Measurements from ENCODE around the gene TMEM108.

TMEM108 gene

GRCh38 chr3:133159498-133160475, 121.6 kb downstream of the TMEM108 start:
- POLR2A ChIA-PET, result no interaction called here
- no peak for TF ChIP-seq LEF1 (IDR thresholded peaks at IDR 0.05; ENCODE audit: borderline replicate concordance)
- no peak for TF ChIP-seq FOXA1 (IDR thresholded peaks at IDR 0.05)
- TF ChIP-seq ZNF384 (IDR thresholded peaks at IDR 0.05), result no peak
- TF ChIP-seq FOXK2 (IDR thresholded peaks at IDR 0.05), result no peak
- no peak for TF ChIP-seq ARNT (IDR thresholded peaks at IDR 0.05)
- TF ChIP-seq SUZ12 (IDR thresholded peaks at IDR 0.05), result no peak
- TF ChIP-seq FOXM1 (IDR thresholded peaks at IDR 0.05; ENCODE audit: borderline replicate concordance), result no peak
- no peak for TF ChIP-seq L3MBTL2 (conservative IDR thresholded peaks at IDR 0.05)
- TF ChIP-seq TARDBP (IDR thresholded peaks at IDR 0.05), result no peak
- no peak for TF ChIP-seq PKNOX1 (IDR thresholded peaks at IDR 0.05)
- TF ChIP-seq HDGF (IDR thresholded peaks at IDR 0.05; ENCODE audit: borderline replicate concordance), result no peak
- no peak for TF ChIP-seq SP1 (IDR thresholded peaks at IDR 0.05)
- no peak for TF ChIP-seq ELF4 (IDR thresholded peaks at IDR 0.05)
- no peak for TF ChIP-seq NFRKB (IDR thresholded peaks at IDR 0.05)
- no peak for TF ChIP-seq CTBP1 (IDR thresholded peaks at IDR 0.05; ENCODE audit: borderline replicate concordance)
- DNase-seq (ENCODE audit: extremely low spot score), result no peak
- CTCF ChIA-PET, result no interaction called here

GRCh38 chr3:133161656-133162055, 123.5 kb downstream of the TMEM108 start:
- CTCF ChIA-PET, result no interaction called here
- TF ChIP-seq ARNT (IDR thresholded peaks at IDR 0.05) (no peak), CTBP1 (IDR thresholded peaks at IDR 0.05; ENCODE audit: borderline replicate concordance) (no peak), SUZ12 (IDR thresholded peaks at IDR 0.05) (no peak), ELF4 (IDR thresholded peaks at IDR 0.05) (no peak), FOXK2 (IDR thresholded peaks at IDR 0.05) (no peak)

GRCh38 chr3:133162265-133162664, 124.1 kb downstream of the TMEM108 start:
- TF ChIP-seq ZNF384 (IDR thresholded peaks at IDR 0.05), result no peak
- no peak for TF ChIP-seq FOXA1 (IDR thresholded peaks at IDR 0.05)
- TF ChIP-seq FOXM1 (IDR thresholded peaks at IDR 0.05; ENCODE audit: borderline replicate concordance), result no peak
- TF ChIP-seq CTBP1 (IDR thresholded peaks at IDR 0.05; ENCODE audit: borderline replicate concordance), result no peak
- ChIA-PET CTCF (no interaction called here), POLR2A (no interaction called here)
- no peak for DNase-seq (ENCODE audit: extremely low spot score)

More at GRCh38 chr3:133161656-133162055, 123.5 kb downstream of the TMEM108 start:
- POLR2A ChIA-PET, result no interaction called here
- DNase-seq (ENCODE audit: extremely low spot score), result no peak

GRCh38 chr3:133162670-133163305, 124.6 kb downstream of the TMEM108 start:
- POLR2A ChIA-PET, result no interaction called here
- no peak for TF ChIP-seq SP1 (IDR thresholded peaks at IDR 0.05)
- CTCF ChIA-PET, result no interaction called here
- no peak for DNase-seq (ENCODE audit: extremely low spot score)

- ChIA-PET CTCF (no interaction called here), POLR2A (no interaction called here)
- DNase-seq (ENCODE audit: extremely low spot score), result no peak
- TF ChIP-seq ELF4 (IDR thresholded peaks at IDR 0.05) (no peak), SP1 (IDR thresholded peaks at IDR 0.05) (no peak), TARDBP (IDR thresholded peaks at IDR 0.05) (no peak), L3MBTL2 (conservative IDR thresholded peaks at IDR 0.05) (no peak), BHLHE40 (IDR thresholded peaks at IDR 0.05; ENCODE audit: borderline replicate concordance) (no peak), ZNF384 (IDR thresholded peaks at IDR 0.05) (no peak), FOXA1 (IDR thresholded peaks at IDR 0.05) (no peak), ARNT (IDR thresholded peaks at IDR 0.05) (no peak), LEF1 (IDR thresholded peaks at IDR 0.05; ENCODE audit: borderline replicate concordance) (no peak), FOXK2 (IDR thresholded peaks at IDR 0.05) (no peak), NFRKB (IDR thresholded peaks at IDR 0.05) (no peak), SUZ12 (IDR thresholded peaks at IDR 0.05) (no peak), HDGF (IDR thresholded peaks at IDR 0.05; ENCODE audit: borderline replicate concordance) (no peak), FOXM1 (IDR thresholded peaks at IDR 0.05; ENCODE audit: borderline replicate concordance) (no peak), CTBP1 (IDR thresholded peaks at IDR 0.05; ENCODE audit: borderline replicate concordance) (no peak), PKNOX1 (IDR thresholded peaks at IDR 0.05) (no peak)
Observed at GRCh38 chr3:133167340-133168024, 129.3 kb downstream of the TMEM108 start.

GRCh38 chr3:133168025-133168401, 129.8 kb downstream of the TMEM108 start:
- no peak for DNase-seq (ENCODE audit: extremely low spot score)
- CTCF ChIA-PET, result interaction anchor here (0.6 kb wide), 1 partner anchor 448 kb away, joined by 3 read pairs; no protein-coding TSS in a partner anchor
- POLR2A ChIA-PET, result no interaction called here
- no peak for TF ChIP-seq FOXM1 (IDR thresholded peaks at IDR 0.05; ENCODE audit: borderline replicate concordance)
- TF ChIP-seq BHLHE40 (IDR thresholded peaks at IDR 0.05; ENCODE audit: borderline replicate concordance), result no peak
- no peak for TF ChIP-seq CTBP1 (IDR thresholded peaks at IDR 0.05; ENCODE audit: borderline replicate concordance)
- TF ChIP-seq ARNT (IDR thresholded peaks at IDR 0.05), result no peak
- TF ChIP-seq FOXA1 (IDR thresholded peaks at IDR 0.05), result no peak
- no peak for TF ChIP-seq PKNOX1 (IDR thresholded peaks at IDR 0.05)
- no peak for TF ChIP-seq SP1 (IDR thresholded peaks at IDR 0.05)
- TF ChIP-seq LEF1 (IDR thresholded peaks at IDR 0.05; ENCODE audit: borderline replicate concordance), result no peak
- TF ChIP-seq HDGF (IDR thresholded peaks at IDR 0.05; ENCODE audit: borderline replicate concordance), result no peak
- no peak for TF ChIP-seq L3MBTL2 (conservative IDR thresholded peaks at IDR 0.05)
- no peak for TF ChIP-seq SUZ12 (IDR thresholded peaks at IDR 0.05)
